Endodermal cell (in vitro differentiated cells): ENCODE data around the gene HPSE2. TPM values are rescaled to one million over a fixed set of nuclear protein-coding genes. Genes with fewer than 3 reads are reported as not detected.

ENCODE experiments used
- DNase-seq: peaks from one replicate; pipeline ENCODE4 v3.0.0-alpha.2; 2017
- H3K27ac ChIP-seq: 2 replicates; pipeline ENCODE4 v1.5.1; 2013; ENCODE audit warnings: mild to moderate bottlenecking, low read depth, low read length, moderate library complexity
- H3K27me3 ChIP-seq: 2 replicates; pipeline ENCODE4 v1.6.1; 2013; ENCODE audit warnings: mild to moderate bottlenecking, low read length, moderate library complexity; ENCODE audit not compliant: insufficient read depth, control insufficient read depth, poor library complexity, severe bottlenecking
- H3K36me3 ChIP-seq: 2 replicates; pipeline ENCODE4 v1.7.0; 2013; ENCODE audit warnings: mild to moderate bottlenecking, low read length, moderate library complexity; ENCODE audit not compliant: control insufficient read depth, insufficient read depth
- H3K4me1 ChIP-seq: one replicate; pipeline ENCODE4 v1.7.0; 2013; ENCODE audit warnings: low read length; ENCODE audit not compliant: control insufficient read depth, insufficient read depth
- H3K4me3 ChIP-seq: 2 replicates; pipeline ENCODE4 v1.5.1; 2013; ENCODE audit warnings: mild to moderate bottlenecking, low read length, moderate library complexity
- H3K9ac ChIP-seq: 2 replicates; pipeline ENCODE4 v1.6.1; 2013; ENCODE audit warnings: mild to moderate bottlenecking, low read length, moderate library complexity; ENCODE audit not compliant: poor library complexity, severe bottlenecking; ENCODE audit errors: extremely low read depth
- H3K9me3 ChIP-seq: 2 replicates; pipeline ENCODE4 v1.6.1; 2013; ENCODE audit warnings: mild to moderate bottlenecking, low read length, moderate library complexity; ENCODE audit not compliant: control insufficient read depth
- H3K27ac Mint-ChIP-seq: 2 replicates; pipeline ENCODE4 v1.8.0; 2020; ENCODE audit warnings: mixed read lengths
- H3K27me3 Mint-ChIP-seq: 2 replicates; pipeline ENCODE4 v1.8.0; 2021; ENCODE audit warnings: mild to moderate bottlenecking, mixed read lengths; ENCODE audit not compliant: insufficient read depth
- H3K36me3 Mint-ChIP-seq: 2 replicates; pipeline ENCODE4 v1.8.0; 2020; ENCODE audit warnings: low read depth, mixed read lengths
- H3K4me1 Mint-ChIP-seq: 2 replicates; pipeline ENCODE4 v1.8.0; 2020; ENCODE audit warnings: mixed read lengths
- H3K4me3 Mint-ChIP-seq: 2 replicates; pipeline ENCODE4 v1.8.0; 2020; ENCODE audit warnings: mild to moderate bottlenecking, moderate library complexity, mixed read lengths
- H3K9me3 Mint-ChIP-seq: 2 replicates; pipeline ENCODE4 v1.8.0; 2020; ENCODE audit warnings: mild to moderate bottlenecking, mixed read lengths
- WGBS, 2 experiments: methylation state at CpG; one replicate each; pipeline versions ENCODE4 v1.1.5 to v1.1.7; 2013; ENCODE audit warnings: missing lambda C conversion rate in 2 of 2, mixed read lengths in 1 of 2; ENCODE audit not compliant: insufficient coverage in 1 of 2, insufficient read length in 1 of 2; 5-methylcytosine and 5-hydroxymethylcytosine counted together
- total RNA-seq, 2 donors: library from RNA; stranded (reverse); fragmentation: NEBNext Ultra II Directional in 1 of 2; extraction: Animal tissue kit (Norgen Biotek cat#: 25700) in 1 of 2; gene quantifications; 2 replicates in 1 of 2; 3 replicates in 1 of 2; pipeline ENCODE4 v1.2.1, GENCODE V29; 2021
- TF ChIP-seq, protein P1 (sequence below): fragments of 200-600 bp; sonication (generic); conservative IDR thresholded peaks from 2 replicates; pipeline ENCODE4 v1.5.0; 2021; ENCODE audit warnings: antibody characterized with exemption, mild to moderate bottlenecking

HPSE2 gene
- total RNA-seq, 2 donors from 2014 or later, result 0.07 to 0.11 TPM

DNA sequence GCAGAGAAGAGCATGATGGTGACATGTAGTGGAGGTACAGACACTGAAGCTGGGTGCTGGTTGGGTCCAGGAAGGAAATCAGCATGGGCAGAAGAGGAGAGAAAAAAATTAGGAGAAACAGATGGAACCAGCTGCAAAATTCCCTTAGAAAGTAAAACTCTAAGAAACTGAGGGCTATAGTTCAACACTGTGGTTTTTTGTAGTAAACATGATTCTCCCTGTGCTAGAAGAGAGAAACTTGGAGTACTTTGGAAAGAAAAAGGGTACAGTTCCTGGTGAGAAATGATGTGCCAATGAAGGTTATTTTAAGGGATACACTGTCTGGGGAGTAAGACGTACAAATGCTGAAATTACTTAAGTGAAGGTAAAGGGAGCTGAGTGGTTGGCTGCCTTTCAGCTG is 607.4 kb downstream of the HPSE2 start:
- H3K36me3 Mint-ChIP-seq, result no peaks in the 10 kb centered on the region
- no peak overlapping the region for H3K4me3 Mint-ChIP-seq
- Histone ChIP-seq H3K4me1 (no peaks in the 10 kb centered on the region), H3K36me3 (no peaks in the 10 kb centered on the region), H3K4me3 (no peak overlapping the region), H3K27me3 (no peaks in the 10 kb centered on the region), H3K27ac (no peak overlapping the region), H3K9ac (no peak overlapping the region), H3K9me3 (no peaks in the 10 kb centered on the region)
- TF ChIP-seq, protein P1, sequence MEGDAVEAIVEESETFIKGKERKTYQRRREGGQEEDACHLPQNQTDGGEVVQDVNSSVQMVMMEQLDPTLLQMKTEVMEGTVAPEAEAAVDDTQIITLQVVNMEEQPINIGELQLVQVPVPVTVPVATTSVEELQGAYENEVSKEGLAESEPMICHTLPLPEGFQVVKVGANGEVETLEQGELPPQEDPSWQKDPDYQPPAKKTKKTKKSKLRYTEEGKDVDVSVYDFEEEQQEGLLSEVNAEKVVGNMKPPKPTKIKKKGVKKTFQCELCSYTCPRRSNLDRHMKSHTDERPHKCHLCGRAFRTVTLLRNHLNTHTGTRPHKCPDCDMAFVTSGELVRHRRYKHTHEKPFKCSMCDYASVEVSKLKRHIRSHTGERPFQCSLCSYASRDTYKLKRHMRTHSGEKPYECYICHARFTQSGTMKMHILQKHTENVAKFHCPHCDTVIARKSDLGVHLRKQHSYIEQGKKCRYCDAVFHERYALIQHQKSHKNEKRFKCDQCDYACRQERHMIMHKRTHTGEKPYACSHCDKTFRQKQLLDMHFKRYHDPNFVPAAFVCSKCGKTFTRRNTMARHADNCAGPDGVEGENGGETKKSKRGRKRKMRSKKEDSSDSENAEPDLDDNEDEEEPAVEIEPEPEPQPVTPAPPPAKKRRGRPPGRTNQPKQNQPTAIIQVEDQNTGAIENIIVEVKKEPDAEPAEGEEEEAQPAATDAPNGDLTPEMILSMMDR, result no peak
- 87% methylated on average over 1 of the region's 1 CpG; no CpG with 5 or more reads in 1 of the 2 experiments for WGBS, 2 experiments
- H3K27me3 Mint-ChIP-seq, result no peaks in the 10 kb centered on the region
- peaks cover 4% of the 10 kb centered on the region for H3K4me1 Mint-ChIP-seq
- no peaks in the 10 kb centered on the region for H3K9me3 Mint-ChIP-seq
- H3K27ac Mint-ChIP-seq, result no peak overlapping the region
- no peak for DNase-seq

DNA sequence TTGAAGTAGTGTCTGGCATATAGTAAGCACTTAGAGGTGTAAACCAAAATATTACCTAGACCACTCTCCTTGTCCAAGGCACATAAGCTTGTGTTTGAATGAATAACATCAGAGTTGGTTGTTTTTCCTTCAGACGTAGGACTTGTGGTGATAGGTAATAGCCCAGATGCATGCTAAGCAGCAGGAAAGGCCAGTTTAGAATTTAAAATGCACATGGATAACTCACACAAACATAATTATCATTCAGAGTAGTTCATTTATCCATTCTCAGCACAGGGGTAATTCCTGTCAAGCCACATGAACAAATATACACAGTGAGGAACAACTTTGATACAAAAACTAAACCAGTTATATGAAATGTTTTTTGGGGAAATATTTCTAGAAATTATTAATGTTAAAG is 607.9 kb downstream of the HPSE2 start:
- TF ChIP-seq, protein P1, result no peak

DNA sequence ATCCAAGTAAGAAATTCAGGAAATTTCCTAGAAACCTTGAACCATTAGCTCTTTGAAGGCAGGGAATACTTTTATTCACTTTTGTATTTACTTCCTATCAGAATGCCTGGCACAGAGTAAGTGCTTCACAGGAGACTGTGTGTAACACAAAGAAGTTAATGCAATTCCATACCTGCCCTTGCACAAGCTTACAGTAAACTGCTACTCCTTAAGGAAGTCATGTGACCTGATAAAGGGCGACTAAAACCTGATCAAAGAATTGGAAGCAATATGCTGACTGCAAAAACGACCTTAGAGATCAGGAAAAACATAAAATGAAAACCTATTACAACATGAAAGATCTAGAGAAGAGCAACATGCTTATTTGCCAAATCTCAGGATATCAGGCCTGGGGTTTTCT is 610.7 kb downstream of the HPSE2 start:
- H3K27ac ChIP-seq, result no peak overlapping the region
- peaks cover 21% of the 10 kb centered on the region for H3K4me1 Mint-ChIP-seq
- WGBS, 2 experiments, result 68 to 100% methylated on average over 2 of the region's 2 CpGs
- H3K9me3 Mint-ChIP-seq, result no peaks in the 10 kb centered on the region
- H3K36me3 ChIP-seq, result no peaks in the 10 kb centered on the region
- no peak for DNase-seq
- H3K27me3 Mint-ChIP-seq, result no peaks in the 10 kb centered on the region
- no peak overlapping the region for H3K4me3 ChIP-seq
- no peaks in the 10 kb centered on the region for H3K36me3 Mint-ChIP-seq
- H3K9me3 ChIP-seq, result no peaks in the 10 kb centered on the region
- H3K4me1 ChIP-seq, result peaks cover 8% of the 10 kb centered on the region
- no peaks in the 10 kb centered on the region for H3K27me3 ChIP-seq
- H3K27ac Mint-ChIP-seq, result no peak overlapping the region
- no peak overlapping the region for H3K9ac ChIP-seq
- H3K4me3 Mint-ChIP-seq, result no peak overlapping the region
- TF ChIP-seq, protein P1, result no peak

More for the DNA sequence above, 607.9 kb downstream of the HPSE2 start:
- no peak overlapping the region for H3K9ac ChIP-seq
- H3K9me3 Mint-ChIP-seq, result no peaks in the 10 kb centered on the region
- no peak for DNase-seq
- peaks cover 4% of the 10 kb centered on the region for H3K4me1 Mint-ChIP-seq
- H3K4me3 ChIP-seq, result no peak overlapping the region
- H3K27ac ChIP-seq, result no peak overlapping the region
- H3K9me3 ChIP-seq, result no peaks in the 10 kb centered on the region
- H3K36me3 ChIP-seq, result no peaks in the 10 kb centered on the region
- H3K27me3 ChIP-seq, result no peaks in the 10 kb centered on the region
- 93% methylated on average over 1 of the region's 1 CpG; no CpG with 5 or more reads in 1 of the 2 experiments for WGBS, 2 experiments
- no peaks in the 10 kb centered on the region for H3K36me3 Mint-ChIP-seq
- no peaks in the 10 kb centered on the region for H3K4me1 ChIP-seq
- H3K27ac Mint-ChIP-seq, result no peak overlapping the region
- no peak overlapping the region for H3K4me3 Mint-ChIP-seq
- H3K27me3 Mint-ChIP-seq, result no peaks in the 10 kb centered on the region
